NCI-H1930 (cell line): Measurements from ENCODE around the gene DUS2.

Experiments used
- DNase-seq, 2 experiments: peaks; one replicate each; lab custom pipeline; 2025; lab: John Stamatoyannopoulos, UW

Gene DUS2

DNA sequence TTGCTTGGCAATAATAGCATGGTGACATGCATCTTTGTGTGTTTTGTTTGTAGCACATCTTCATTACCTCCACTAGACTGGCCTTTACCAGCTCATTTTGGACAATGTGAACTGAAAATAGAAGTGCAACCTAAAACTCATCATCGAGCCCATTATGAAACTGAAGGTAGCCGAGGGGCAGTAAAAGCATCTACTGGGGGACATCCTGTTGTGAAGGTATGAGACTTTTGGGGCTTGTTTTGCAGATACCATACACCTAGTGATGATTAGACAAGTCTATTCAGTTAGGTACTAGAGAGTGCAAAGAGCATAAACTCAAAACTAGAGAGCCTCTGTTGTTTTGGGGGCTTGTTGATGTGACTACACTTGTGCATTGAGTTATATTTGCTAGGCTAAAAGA lies 103.3 kb downstream of the DUS2 start:
- no peak for DNase-seq

DNA sequence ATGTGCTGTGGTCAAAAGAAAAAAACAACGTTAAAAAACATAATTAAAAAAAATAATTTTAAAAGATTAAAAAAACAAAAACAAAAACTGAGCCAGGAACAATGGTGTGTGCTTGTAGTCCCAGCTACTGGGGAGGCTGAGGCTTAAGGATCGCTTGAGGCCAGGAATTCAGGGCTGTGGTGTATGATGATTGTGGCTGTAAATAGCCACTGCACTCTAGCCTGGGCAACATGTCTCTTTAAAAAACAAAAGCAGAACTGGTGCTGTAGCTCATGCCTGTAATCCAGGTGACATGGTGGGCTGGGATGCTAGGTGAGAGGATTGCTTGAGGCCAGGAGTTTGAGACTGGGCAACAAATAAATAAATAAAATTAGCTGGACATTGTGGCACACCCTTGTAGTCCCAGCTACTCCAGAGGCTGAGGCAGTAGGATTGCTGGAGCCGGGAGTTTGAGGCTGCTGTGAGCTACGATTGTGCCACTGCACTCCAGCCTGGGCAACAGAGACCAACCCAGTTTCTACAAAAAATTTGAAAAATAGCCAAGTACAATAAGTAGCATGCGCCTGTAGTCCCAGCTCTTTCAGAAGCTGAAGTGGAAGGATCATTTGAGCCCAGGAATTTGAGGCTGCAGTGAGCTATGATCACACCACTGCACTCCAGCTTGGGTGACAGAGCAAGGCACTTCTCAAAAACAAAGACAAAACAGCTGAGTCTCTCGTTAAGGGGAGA lies 105.7 kb downstream of the DUS2 start:
- no peak for DNase-seq
